C4-2B (cell line): ENCODE results near the gene KCNAB2.

ENCODE experiments used
- CTCF ChIP-seq: fragments of 450-650 bp; conservative IDR thresholded peaks from 2 replicates; pipeline ENCODE4 v1.5.1; 2017; ENCODE audit warnings: mild to moderate bottlenecking
- ZFX ChIP-seq: fragments of 450-650 bp; IDR thresholded peaks from 2 replicates; pipeline ENCODE4 v1.6.1; 2017

GRCh38 chr1:6054596-6054995, 8.9 kb downstream of the KCNAB2 start:
- TF ChIP-seq ZFX (no peak), CTCF (no peak)
